Measurements from ENCODE around the gene EPPIN.
"Not testable (repeated sequence)": the region's sequence is repeated elsewhere in the genome, so short reads cannot be mapped to it uniquely, and the experiment has no call there.

EPPIN gene

GRCh38 chr20:45547206-45547770, at the start of gene EPPIN:
Gene EPPIN (minus strand): TSS chr20:45547401. CDS start chr20:45547357, 44 bp downstream.
- no peak for DNase-seq (ENCODE audit: low read depth in 2 of 2, low spot score in 1 of 2)

DNA sequence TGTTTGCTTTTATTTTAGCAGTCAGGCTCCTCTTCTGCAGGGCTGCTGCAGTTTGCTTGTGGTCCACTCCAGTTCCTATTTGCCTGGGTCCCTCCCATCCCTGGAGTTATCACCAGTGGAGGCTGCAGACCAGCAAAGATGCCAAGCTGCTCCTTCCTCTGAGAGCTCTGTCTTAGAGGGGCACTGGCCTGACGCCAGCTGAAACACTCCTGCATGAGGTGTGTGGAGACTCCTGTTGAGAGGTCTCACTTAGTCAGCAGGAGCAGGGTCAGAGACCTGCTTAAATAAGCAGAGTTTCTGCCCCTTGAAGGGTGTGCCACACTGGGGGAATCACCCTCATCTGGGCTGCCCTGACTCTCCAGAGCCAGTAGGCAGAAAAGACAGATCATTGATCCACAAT, 48.0 kb upstream of the EPPIN start:
- DNase-seq (ENCODE audit: low read depth in 2 of 2, low spot score in 1 of 2), result no peak

DNA sequence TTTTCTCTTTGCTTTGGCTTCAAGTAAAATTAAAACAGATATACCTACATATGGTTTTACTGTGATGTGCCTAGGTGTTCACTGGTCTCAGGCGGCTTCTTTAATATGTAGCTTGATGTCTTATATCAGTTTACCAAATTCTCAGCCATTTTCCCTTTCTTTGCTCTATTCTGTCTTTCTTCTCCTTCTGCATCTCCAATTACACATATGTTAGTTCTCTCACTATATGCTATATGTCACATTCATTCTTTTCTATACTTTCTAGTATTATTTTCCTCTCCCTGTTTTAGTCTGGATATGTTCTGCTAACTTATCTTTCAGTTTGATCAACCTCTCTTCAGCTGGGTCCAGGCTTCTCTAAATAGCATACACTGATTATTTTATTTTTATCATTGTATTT, 46.3 kb upstream of the EPPIN start:
- no peak for DNase-seq (ENCODE audit: low read depth in 2 of 2, low spot score in 1 of 2)

GRCh38 chr20:45592574-45593189, 45.5 kb upstream of the EPPIN start:
- no peak for DNase-seq (ENCODE audit: low read depth in 2 of 2, low spot score in 1 of 2)

GRCh38 chr20:45589725-45590124, 42.5 kb upstream of the EPPIN start:
- DNase-seq (ENCODE audit: low read depth in 2 of 2, low spot score in 1 of 2), result no peak

DNA sequence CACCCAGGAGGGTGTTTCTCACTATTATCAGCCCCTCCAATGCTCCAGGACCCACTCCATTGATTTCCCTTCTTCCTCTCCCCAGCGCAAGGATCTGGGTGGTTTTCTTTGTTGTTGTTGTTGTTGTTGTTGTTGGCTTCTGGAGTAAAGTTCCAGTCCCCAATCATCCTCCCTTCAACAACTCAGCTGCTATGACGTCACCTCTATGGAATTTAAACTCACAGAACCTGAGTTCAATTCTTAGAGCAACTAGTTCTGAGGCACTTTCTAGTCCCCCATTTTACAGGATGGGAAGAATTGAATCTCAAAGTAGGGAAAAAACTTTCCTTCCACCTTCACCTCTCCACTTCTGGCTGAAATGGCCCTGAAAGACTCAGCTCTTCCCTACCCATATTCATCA, 41.6 kb upstream of the EPPIN start:
- no peak for DNase-seq (ENCODE audit: low read depth in 2 of 2, low spot score in 1 of 2)

- not testable (repeated sequence) for DNase-seq (ENCODE audit: low read depth in 2 of 2, low spot score in 1 of 2)
Observed at GRCh38 chr20:45585986-45586385, 38.8 kb upstream of the EPPIN start.

GRCh38 chr20:45584294-45584693, 37.1 kb upstream of the EPPIN start:
- not testable (repeated sequence) for DNase-seq (ENCODE audit: low read depth in 2 of 2, low spot score in 1 of 2)

DNA sequence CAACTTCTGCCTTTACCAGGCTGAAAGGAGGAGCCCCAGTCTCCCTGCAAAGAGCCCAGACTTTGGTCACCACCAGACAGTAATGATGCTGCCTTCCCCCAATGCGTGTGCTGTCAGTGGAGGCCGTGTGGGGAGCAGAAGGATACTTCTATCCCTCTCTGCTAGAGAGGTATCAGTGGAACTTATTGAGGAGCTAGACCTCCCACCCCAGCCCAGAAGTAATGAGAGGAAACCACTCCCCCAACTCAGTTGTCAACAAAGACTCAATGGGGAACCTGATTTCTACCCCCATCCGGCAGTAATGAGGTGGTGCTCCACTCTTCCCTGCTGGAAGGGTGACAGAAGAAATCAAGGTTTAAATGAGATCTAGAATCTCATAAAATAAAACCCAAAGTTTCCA, 36.3 kb upstream of the EPPIN start:
- DNase-seq (ENCODE audit: low read depth in 2 of 2, low spot score in 1 of 2), result no peak

- DNase-seq (ENCODE audit: low read depth in 2 of 2, low spot score in 1 of 2), result no peak
Observed at GRCh38 chr20:45581702-45582101, 34.5 kb upstream of the EPPIN start.

DNA sequence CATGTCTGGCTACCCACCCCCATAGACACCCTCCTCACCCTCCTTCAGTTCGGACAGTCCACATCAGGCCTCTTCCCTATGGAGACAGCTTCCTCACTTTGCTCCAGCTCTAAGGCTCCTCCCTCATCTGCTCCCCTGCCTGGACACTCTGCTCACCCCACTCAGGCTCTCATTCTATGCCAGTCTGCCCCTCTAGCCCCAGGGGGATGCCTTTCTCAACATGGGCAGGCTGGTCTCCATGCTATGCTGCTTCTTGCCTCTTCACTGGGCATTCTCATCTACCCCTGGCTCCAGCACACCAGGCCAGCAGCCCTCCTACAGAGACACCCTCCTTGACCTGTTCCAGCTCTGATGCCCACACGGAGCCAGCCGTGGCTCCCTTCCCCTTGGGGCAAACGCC, 32.0 kb upstream of the EPPIN start, which contains the start of gene WFDC8:
Gene WFDC8, minus strand, starts transcription at position 101 of the 400 bp plus-strand sequence. Its CDS starts 37 bp downstream, at position 64.
- DNase-seq (ENCODE audit: low read depth in 2 of 2, low spot score in 1 of 2), result no peak

DNA sequence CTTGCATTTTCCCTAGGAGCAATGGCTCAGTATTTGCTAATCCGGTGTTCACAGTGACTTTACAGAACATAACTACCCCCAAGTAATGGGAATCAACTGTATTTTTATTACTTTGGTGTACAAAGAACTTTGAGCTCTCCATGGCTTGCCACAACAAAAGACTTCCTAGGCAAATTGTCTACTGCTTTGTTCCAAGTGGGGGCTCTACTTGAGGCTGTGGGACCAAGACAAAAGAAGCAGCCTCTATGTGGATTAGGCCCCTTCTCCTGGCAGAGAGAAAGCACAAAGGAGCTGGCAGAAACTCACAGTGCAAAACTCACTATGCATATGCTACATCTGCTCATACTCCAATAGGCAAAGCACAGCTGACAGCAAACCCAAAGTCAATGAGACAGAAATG, 31.0 kb upstream of the EPPIN start:
- no peak for DNase-seq (ENCODE audit: low read depth in 2 of 2, low spot score in 1 of 2)

DNA sequence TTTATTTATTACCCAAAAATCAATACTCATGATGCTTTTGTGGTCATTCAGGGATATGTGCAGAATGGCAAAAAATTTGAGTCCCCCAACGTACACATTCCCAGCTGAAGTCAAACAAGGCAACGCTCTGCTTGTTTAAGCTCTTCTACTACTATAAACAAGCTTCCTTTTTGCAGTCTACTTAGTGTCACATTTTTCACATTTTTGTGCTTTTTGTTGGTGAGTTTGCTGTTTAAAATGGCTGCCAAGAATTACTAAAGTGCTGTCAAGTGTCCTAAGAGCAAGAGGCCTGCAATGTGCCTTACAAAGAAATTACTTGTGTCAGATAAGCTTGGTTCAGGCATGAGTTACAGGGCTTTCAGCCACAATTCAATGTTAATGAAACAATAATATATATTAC, 29.8 kb upstream of the EPPIN start:
- DNase-seq (ENCODE audit: low read depth in 2 of 2, low spot score in 1 of 2), result no peak

- no peak for DNase-seq (ENCODE audit: low read depth in 2 of 2, low spot score in 1 of 2)
Observed at GRCh38 chr20:45575931-45576330, 28.7 kb upstream of the EPPIN start.

DNA sequence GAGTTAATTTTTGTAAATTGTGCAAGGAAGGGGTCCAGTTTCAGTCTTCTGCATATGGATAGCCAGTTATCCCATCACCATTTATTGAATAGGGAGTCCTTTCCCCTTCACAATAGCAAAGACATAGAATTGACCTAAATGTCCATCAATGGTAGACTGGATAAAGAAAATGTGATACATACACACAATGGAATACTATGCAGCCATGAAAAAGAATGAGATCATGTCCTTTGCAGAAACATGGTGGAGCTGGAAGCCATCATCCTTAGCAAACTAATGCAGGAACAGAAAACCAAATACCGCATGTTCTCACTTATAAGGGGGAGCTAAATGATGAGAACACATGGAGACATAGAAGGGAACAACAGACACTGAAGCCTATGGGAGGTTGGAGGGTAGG, 22.4 kb upstream of the EPPIN start:
- DNase-seq (ENCODE audit: low read depth in 2 of 2, low spot score in 1 of 2), result not testable (repeated sequence)

GRCh38 chr20:45564760-45565276, 17.6 kb upstream of the EPPIN start:
- DNase-seq (ENCODE audit: low read depth in 2 of 2, low spot score in 1 of 2), result no peak

DNA sequence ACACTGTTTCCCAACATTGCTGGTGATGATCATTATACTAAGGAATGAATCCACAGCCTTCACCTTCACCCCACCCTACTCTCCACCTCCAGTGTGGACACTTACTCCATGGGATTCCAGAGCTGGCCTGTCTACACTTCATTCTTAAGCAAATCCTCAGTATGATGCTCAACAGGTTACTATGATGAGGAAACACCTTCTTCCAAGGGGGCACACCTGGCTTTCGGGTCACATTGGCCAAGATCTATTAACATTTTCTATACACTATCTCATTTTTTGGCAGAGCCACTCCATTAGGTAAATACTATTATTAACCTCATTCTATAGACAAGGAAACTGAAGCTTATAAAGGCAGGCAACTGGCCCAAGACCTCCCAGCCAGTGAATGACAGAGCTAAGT, 8.0 kb upstream of the EPPIN start:
- no peak for DNase-seq (ENCODE audit: low read depth in 2 of 2, low spot score in 1 of 2)

DNA sequence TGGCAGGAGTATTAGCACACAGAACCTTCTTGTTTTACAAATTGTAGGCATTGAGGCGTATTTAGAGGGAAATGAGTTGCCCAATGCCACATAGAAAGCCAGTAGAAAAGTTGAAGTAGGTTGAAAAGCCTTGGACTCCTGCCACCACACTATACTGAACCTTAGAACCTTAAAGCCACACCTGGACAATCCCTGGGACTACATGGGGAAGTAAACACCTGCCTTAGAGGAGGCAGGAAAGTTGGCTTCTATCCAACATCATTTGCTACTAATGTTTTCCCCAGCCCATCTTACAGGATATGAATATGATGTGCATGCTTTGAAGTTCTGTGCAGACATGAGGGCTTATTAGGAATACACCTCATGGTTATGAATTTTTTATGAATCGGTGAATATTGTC, 5.3 kb upstream of the EPPIN start:
- no peak for DNase-seq (ENCODE audit: low read depth in 2 of 2, low spot score in 1 of 2)

GRCh38 chr20:45550765-45551164, 3.6 kb upstream of the EPPIN start:
- no peak for DNase-seq (ENCODE audit: low read depth in 2 of 2, low spot score in 1 of 2)

DNA sequence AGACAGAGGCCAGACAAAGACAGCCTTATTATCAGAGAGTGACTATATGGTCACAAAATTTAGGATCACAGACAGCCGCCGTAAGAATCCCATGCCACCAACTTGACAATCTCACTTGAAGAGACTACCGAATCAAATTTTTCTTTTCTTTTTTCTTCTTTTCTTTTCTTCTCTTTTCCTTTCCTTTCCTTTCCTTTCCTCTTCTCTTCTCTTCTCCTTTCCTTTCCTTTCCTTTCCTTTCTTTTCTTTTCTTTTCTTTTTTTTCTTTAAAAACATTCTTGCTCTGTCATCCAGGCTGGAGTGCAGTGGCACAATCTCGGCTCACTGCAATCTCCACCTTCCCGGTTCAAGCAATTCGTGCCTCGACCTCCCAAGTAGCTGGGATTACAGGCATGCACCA, 1.2 kb upstream of the EPPIN start:
- DNase-seq (ENCODE audit: low read depth in 2 of 2, low spot score in 1 of 2), result no peak

- no peak for DNase-seq (ENCODE audit: low read depth in 2 of 2, low spot score in 1 of 2)
Observed at GRCh38 chr20:45545754-45546453, 1.3 kb downstream of the EPPIN start.

DNA sequence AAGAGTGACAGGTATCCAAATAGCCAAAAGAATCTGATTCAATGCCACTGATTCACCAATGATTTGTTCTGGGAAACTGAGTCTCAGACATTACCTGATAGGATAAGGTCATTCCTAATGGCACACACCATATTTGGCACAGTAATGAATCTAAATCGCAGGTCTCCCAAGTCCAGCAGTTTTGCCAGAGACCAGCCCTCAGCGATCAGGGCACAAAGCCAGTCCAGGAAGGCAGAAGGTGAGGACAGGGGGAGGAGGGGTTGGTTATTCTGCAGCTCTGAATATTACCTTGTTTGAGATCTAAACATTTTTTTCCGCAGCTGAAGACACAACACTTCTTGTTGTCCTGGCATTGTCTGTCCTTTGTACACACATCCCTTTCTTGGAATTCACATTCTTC, 1.9 kb downstream of the EPPIN start:
- DNase-seq (ENCODE audit: low read depth in 2 of 2, low spot score in 1 of 2), result no peak
